GM18517 (cell line): Measurements from ENCODE around the gene SLC22A3.
"Not testable (repeated sequence)": the region's sequence is repeated elsewhere in the genome, so short reads cannot be mapped to it uniquely, and the experiment has no call there.

Source experiments
- ATAC-seq: cut with Tn5 transposase; IDR thresholded peaks from one replicate; pipeline ENCODE4 v1.9.1; 2021; ENCODE audit warnings: mild to moderate bottlenecking, moderate library complexity; ENCODE audit not compliant: unreplicated experiment

Gene SLC22A3

GRCh38 chr6:160348223-160349019 is at the start of gene SLC22A3:
Gene SLC22A3 (plus strand): TSS chr6:160348378. CDS start chr6:160348420, 42 bp downstream.
- ATAC-seq, result no peak

- ATAC-seq, result no peak
Observed at GRCh38 chr6:160299559-160299958, 48.6 kb upstream of the SLC22A3 start.

GRCh38 chr6:160300076-160300695 is 48.0 kb upstream of the SLC22A3 start:
- ATAC-seq, result no peak

GRCh38 chr6:160301339-160301738 is 46.8 kb upstream of the SLC22A3 start:
- ATAC-seq, result no peak

GRCh38 chr6:160302431-160303082 is 45.6 kb upstream of the SLC22A3 start:
- not testable (repeated sequence) for ATAC-seq

GRCh38 chr6:160303806-160304205 is 44.4 kb upstream of the SLC22A3 start:
- no peak for ATAC-seq

- no peak for ATAC-seq
Observed at GRCh38 chr6:160305926-160306713, 42.1 kb upstream of the SLC22A3 start.

GRCh38 chr6:160309718-160310117 is 38.5 kb upstream of the SLC22A3 start:
- ATAC-seq, result no peak

- ATAC-seq, result no peak
Observed at GRCh38 chr6:160312900-160313299, 35.3 kb upstream of the SLC22A3 start.

GRCh38 chr6:160315310-160315709 is 32.9 kb upstream of the SLC22A3 start:
- ATAC-seq, result no peak

GRCh38 chr6:160316261-160316660 is 31.9 kb upstream of the SLC22A3 start:
- ATAC-seq, result no peak

GRCh38 chr6:160319246-160319645 is 28.9 kb upstream of the SLC22A3 start:
- ATAC-seq, result no peak

GRCh38 chr6:160321729-160322505 is 26.3 kb upstream of the SLC22A3 start:
- no peak for ATAC-seq

GRCh38 chr6:160327981-160328380 is 20.2 kb upstream of the SLC22A3 start:
- no peak for ATAC-seq

GRCh38 chr6:160328447-160328846 is 19.7 kb upstream of the SLC22A3 start:
- ATAC-seq, result no peak

- no peak for ATAC-seq
Observed at GRCh38 chr6:160329188-160329587, 19.0 kb upstream of the SLC22A3 start.

GRCh38 chr6:160330619-160331018 is 17.6 kb upstream of the SLC22A3 start:
- ATAC-seq, result no peak

- no peak for ATAC-seq
Observed at GRCh38 chr6:160331204-160331603, 17.0 kb upstream of the SLC22A3 start.

GRCh38 chr6:160331753-160332152 is 16.4 kb upstream of the SLC22A3 start:
- ATAC-seq, result no peak

GRCh38 chr6:160333101-160333500 is 15.1 kb upstream of the SLC22A3 start:
- ATAC-seq, result no peak
